ENCODE data around the gene ATP8B1. TPM values are rescaled to one million over a fixed set of nuclear protein-coding genes. Genes with fewer than 3 reads are reported as not detected.

Gene ATP8B1
- total RNA-seq, 1 donor from 2014 or later: 7.8 TPM

GRCh38 chr18:57630002-57630753 is 172.9 kb downstream of the ATP8B1 start:
- DNase-seq (ENCODE audit: low spot score): peak; percentile 99

GRCh38 chr18:57629422-57629821 is 173.7 kb downstream of the ATP8B1 start:
- no peak for DNase-seq (ENCODE audit: low spot score)

GRCh38 chr18:57627488-57627887 is 175.6 kb downstream of the ATP8B1 start:
- no peak for DNase-seq (ENCODE audit: low spot score)

- no peak for DNase-seq (ENCODE audit: low spot score)
Measured at GRCh38 chr18:57624988-57625387, 178.1 kb downstream of the ATP8B1 start.

- DNase-seq (ENCODE audit: low spot score): no peak
Measured at GRCh38 chr18:57621246-57621604, 181.9 kb downstream of the ATP8B1 start.

GRCh38 chr18:57619876-57620275 is 183.2 kb downstream of the ATP8B1 start:
- no peak for DNase-seq (ENCODE audit: low spot score)

GRCh38 chr18:57618910-57619309 is 184.2 kb downstream of the ATP8B1 start:
- DNase-seq (ENCODE audit: low spot score): no peak

GRCh38 chr18:57603871-57604270 is 199.2 kb downstream of the ATP8B1 start:
- no peak for DNase-seq (ENCODE audit: low spot score)

Other genes with a start within 250 kb of the ATP8B1 start
- gene FECH, start 216.6 kb downstream of the ATP8B1 start, total RNA-seq: 19.9 TPM
- gene NARS1, start 181.5 kb downstream of the ATP8B1 start, total RNA-seq: 96.1 TPM
- 43.7 TPM for gene NEDD4L, start 240.9 kb upstream of the ATP8B1 start, total RNA-seq